CD4-positive, alpha-beta T cell (primary cell): ENCODE measurements around the gene SUCLG2. TPM values are rescaled to one million over a fixed set of nuclear protein-coding genes. Genes with fewer than 3 reads are reported as not detected.

ENCODE experiments used
- ATAC-seq: fragments of 200-7000 bp; cut with Tn5 transposase; one replicate; pipeline ENCODE4 v1.10.0; 2022; ENCODE audit warnings: mild to moderate bottlenecking; ENCODE audit not compliant: poor library complexity
- CTCF ChIA-PET: fragments of 350-600 bp; sonication (Branson Sonifier 250); formaldehyde crosslinking; loops from one replicate; lab custom pipeline; 2021; ENCODE audit warnings: antibody characterized with exemption, inconsistent platforms; lab: Charles Lee
- POLR2A ChIA-PET: fragments of 350-600 bp; sonication (Branson Sonifier 250); formaldehyde crosslinking; loops from one replicate; lab custom pipeline; 2021; ENCODE audit warnings: antibody characterized with exemption, inconsistent platforms; lab: Charles Lee
- DNase-seq, 14 experiments: peaks; one replicate each; pipeline ENCODE4 v3.0.0-alpha.2; 2013 to 2020; ENCODE audit warnings: mixed read lengths in 2 of 14
- H3K27ac ChIP-seq, 2 donors: one replicate each; pipeline versions ENCODE4 v1.5.1 to v1.7.0; 2013; ENCODE audit warnings: low read length in 2 of 2, low read depth in 1 of 2, mild to moderate bottlenecking in 1 of 2
- H3K27me3 ChIP-seq, 2 experiments: 1 replicate in 1 of 2; 2 replicates in 1 of 2; pipeline versions ENCODE4 v1.6.1 to v1.7.0; 2013; ENCODE audit warnings: low read length in 2 of 2, control low read depth in 1 of 2, mild to moderate bottlenecking in 1 of 2, moderate library complexity in 1 of 2; ENCODE audit not compliant: insufficient read depth in 2 of 2, control insufficient read depth in 1 of 2
- H3K36me3 ChIP-seq: one replicate; pipeline ENCODE4 v1.6.1; 2013; ENCODE audit warnings: low read length, control low read depth; ENCODE audit not compliant: insufficient read depth
- H3K4me1 ChIP-seq: one replicate; pipeline ENCODE4 v1.6.1; 2013; ENCODE audit warnings: low read length, control low read depth; ENCODE audit not compliant: insufficient read depth
- H3K4me3 ChIP-seq: one replicate; pipeline ENCODE4 v1.5.1; 2013; ENCODE audit warnings: mild to moderate bottlenecking, low read length, moderate library complexity
- H3K9me3 ChIP-seq, 2 experiments: 1 replicate in 1 of 2; 2 replicates in 1 of 2; pipeline versions ENCODE4 v1.6.1 to v1.7.0; 2013; ENCODE audit warnings: low read length in 2 of 2, mild to moderate bottlenecking in 2 of 2, control low read depth in 1 of 2, moderate library complexity in 1 of 2; ENCODE audit not compliant: control insufficient read depth in 1 of 2, insufficient read depth in 1 of 2
- H3K27ac Mint-ChIP-seq: one replicate; pipeline ENCODE4 v1.8.0; 2020; ENCODE audit warnings: mixed read lengths
- H3K27me3 Mint-ChIP-seq: one replicate; pipeline ENCODE4 v1.8.0; 2021; ENCODE audit warnings: mixed read lengths
- H3K36me3 Mint-ChIP-seq: one replicate; pipeline ENCODE4 v1.8.0; 2021; ENCODE audit warnings: low read depth, mixed read lengths
- H3K4me1 Mint-ChIP-seq: one replicate; pipeline ENCODE4 v1.8.0; 2021; ENCODE audit warnings: low read depth, mixed read lengths
- H3K4me3 Mint-ChIP-seq: one replicate; pipeline ENCODE4 v1.8.0; 2020; ENCODE audit warnings: mild to moderate bottlenecking, mixed read lengths
- H3K9me3 Mint-ChIP-seq: one replicate; pipeline ENCODE4 v1.8.0; 2020; ENCODE audit warnings: mixed read lengths
- CTCF ChIP-seq: fragments of 200-600 bp; IDR thresholded peaks from one replicate; pipeline ENCODE4 v1.8.0; 2022; ENCODE audit warnings: antibody characterized with exemption, mild to moderate bottlenecking
- intact Hi-C, 2 experiments: fragments of 100-400 bp; cut with DNase I in 1 of 2; cut with micrococcal nuclease in 1 of 2; formaldehyde crosslinking; loops; one replicate each; pipeline versions ENCODE4 v1.15.1 to v1.9.0; 2023 to 2025; cut with DNase I, micrococcal nuclease
- total RNA-seq, 174 experiments: library from RNA in 2 of 174; stranded (reverse) in 2 of 174; gene quantifications; one replicate each; pipeline ENCODE4 v1.2.3 and lab custom pipeline; 2021 to 2026

Gene SUCLG2
- total RNA-seq, 2 experiments from 2014 or later, result 51.7 to 52.4 TPM

- Histone ChIP-seq H3K36me3 (peaks cover 24% of the 10 kb centered on the region), H3K4me1 (no peaks in the 10 kb centered on the region), H3K4me3 (no peak overlapping the region), H3K27ac (no peak overlapping the region), H3K27me3 (no peaks in the 10 kb centered on the region), H3K9me3 (peaks cover 0 to 19% of the 10 kb centered on the region in 2 experiments)
- peaks cover 86% of the 10 kb centered on the region for H3K36me3 Mint-ChIP-seq
- intact Hi-C loops, result no loop called here
- DNase-seq (no peak), ATAC-seq (no peak)
- H3K9me3 Mint-ChIP-seq, result peaks cover 9% of the 10 kb centered on the region
- H3K4me1 Mint-ChIP-seq, result peaks cover 2% of the 10 kb centered on the region
- POLR2A ChIA-PET, result no interaction called here
- no peak for TF ChIP-seq CTCF
- H3K27ac Mint-ChIP-seq, result no peak overlapping the region
- CTCF ChIA-PET, result no interaction called here
- H3K27me3 Mint-ChIP-seq, result no peaks in the 10 kb centered on the region
- H3K4me3 Mint-ChIP-seq, result no peak overlapping the region
These were observed 235.2 kb downstream of the SUCLG2 start for GRCh38 chr3:67419218-67419529.

GRCh38 chr3:67418426-67419217 lies 235.8 kb downstream of the SUCLG2 start:
- ChIA-PET POLR2A (no interaction called here), CTCF (no interaction called here)

GRCh38 chr3:67416703-67417102 lies 237.7 kb downstream of the SUCLG2 start:
- no peak overlapping the region for H3K27ac Mint-ChIP-seq
- Histone ChIP-seq H3K27ac (no peak overlapping the region), H3K36me3 (peaks cover 22% of the 10 kb centered on the region), H3K4me3 (no peak overlapping the region), H3K9me3 (peaks cover 0 to 19% of the 10 kb centered on the region in 2 experiments), H3K27me3 (no peaks in the 10 kb centered on the region), H3K4me1 (no peaks in the 10 kb centered on the region)
- intact Hi-C loops, result no loop called here
- DNase-seq, result no peak
- ATAC-seq, result no peak
- H3K36me3 Mint-ChIP-seq, result peaks cover 79% of the 10 kb centered on the region
- TF ChIP-seq CTCF, result no peak
- CTCF ChIA-PET, result no interaction called here
- H3K4me3 Mint-ChIP-seq, result no peak overlapping the region
- H3K9me3 Mint-ChIP-seq, result peaks cover 9% of the 10 kb centered on the region
- peaks cover 10% of the 10 kb centered on the region for H3K4me1 Mint-ChIP-seq
- no peaks in the 10 kb centered on the region for H3K27me3 Mint-ChIP-seq
- POLR2A ChIA-PET, result no interaction called here

More at GRCh38 chr3:67418426-67419217, 235.8 kb downstream of the SUCLG2 start:
- H3K27me3 ChIP-seq, result no peaks in the 10 kb centered on the region
- peaks cover 22% of the 10 kb centered on the region for H3K36me3 ChIP-seq
- DNase-seq (no peak), ATAC-seq (no peak)
- no peaks in the 10 kb centered on the region for H3K27me3 Mint-ChIP-seq
- no peak overlapping the region for H3K27ac ChIP-seq
- peaks cover 8% of the 10 kb centered on the region for H3K4me1 Mint-ChIP-seq
- peaks cover 86% of the 10 kb centered on the region for H3K36me3 Mint-ChIP-seq
- H3K4me3 ChIP-seq, result no peak overlapping the region
- H3K4me3 Mint-ChIP-seq, result no peak overlapping the region
- H3K4me1 ChIP-seq, result no peaks in the 10 kb centered on the region
- peaks cover 9% of the 10 kb centered on the region for H3K9me3 Mint-ChIP-seq
- intact Hi-C loops, result no loop called here
- H3K27ac Mint-ChIP-seq, result no peak overlapping the region
- H3K9me3 ChIP-seq, result peaks cover 0 to 19% of the 10 kb centered on the region in 2 experiments
- TF ChIP-seq CTCF, result no peak
